RWPE1 (cell line): Measurements from ENCODE around the gene LCN9.

Experiments used
- CTCF ChIA-PET: fragments of 350-600 bp; sonication (Branson Sonifier 250); formaldehyde crosslinking; extraction: SDS; loops from one replicate; lab custom pipeline; 2021; lab: Yijun Ruan, JAX
- POLR2A ChIA-PET: fragments of 400-600 bp; formaldehyde crosslinking; extraction: SDS; loops from one replicate; lab custom pipeline; 2020; ENCODE audit warnings: antibody characterized with exemption; ENCODE audit not compliant: low non-redundant PET; lab: Yijun Ruan, JAX
- DNase-seq: peaks from one replicate; pipeline ENCODE4 v3.0.0; 2012; ENCODE audit warnings: low spot score
- H3K27ac ChIP-seq: fragments of 450-650 bp; 2 replicates; pipeline ENCODE4 v1.5.1; 2017
- CTCF ChIP-seq: fragments of 450-650 bp; conservative IDR thresholded peaks from 2 replicates; pipeline ENCODE4 v1.5.1; 2017; ENCODE audit warnings: low read depth, mild to moderate bottlenecking

LCN9 gene

GRCh38 chr9:135647884-135648283 is 15.2 kb upstream of the LCN9 start:
- ChIA-PET POLR2A (no interaction called here), CTCF (no interaction called here)
- no peak for TF ChIP-seq CTCF
- DNase-seq, result no peak
- H3K27ac ChIP-seq, result no peak overlapping the region

- no peak for DNase-seq
- ChIA-PET CTCF (no interaction called here), POLR2A (no interaction called here)
- TF ChIP-seq CTCF, result no peak
- H3K27ac ChIP-seq, result no peak overlapping the region
Observed at GRCh38 chr9:135648494-135649410, 14.4 kb upstream of the LCN9 start.

GRCh38 chr9:135649508-135649907 is 13.6 kb upstream of the LCN9 start:
- DNase-seq, result no peak
- ChIA-PET POLR2A (no interaction called here), CTCF (no interaction called here)
- TF ChIP-seq CTCF, result no peak
- H3K27ac ChIP-seq, result no peak overlapping the region

GRCh38 chr9:135650408-135650807 is 12.7 kb upstream of the LCN9 start:
- DNase-seq, result no peak
- CTCF ChIA-PET, result no interaction called here
- POLR2A ChIA-PET, result no interaction called here
- H3K27ac ChIP-seq, result no peak overlapping the region
- no peak for TF ChIP-seq CTCF

GRCh38 chr9:135655317-135655716 is 7.8 kb upstream of the LCN9 start:
- DNase-seq, result no peak
- no peak for TF ChIP-seq CTCF
- ChIA-PET POLR2A (no interaction called here), CTCF (interaction anchor here (0.6 to 1.1 kb wide), 2 partner anchors 12 to 47 kb away, joined by 4 to 5 read pairs; partner anchors contain the start of gene KCNT1)
- H3K27ac ChIP-seq, result no peak overlapping the region

- no peak overlapping the region for H3K27ac ChIP-seq
- ChIA-PET CTCF (interaction anchor here (0.7 kb wide), 1 partner anchor 15 kb away, joined by 3 read pairs; no protein-coding TSS in a partner anchor), POLR2A (no interaction called here)
- no peak for DNase-seq
- TF ChIP-seq CTCF, result no peak
Observed at GRCh38 chr9:135657416-135657815, 5.7 kb upstream of the LCN9 start.
